ENCODE measurements around the gene NOX5.
"Not testable (repeated sequence)": the region's sequence is repeated elsewhere in the genome, so short reads cannot be mapped to it uniquely, and the experiment has no call there.

NOX5 gene, protein sequence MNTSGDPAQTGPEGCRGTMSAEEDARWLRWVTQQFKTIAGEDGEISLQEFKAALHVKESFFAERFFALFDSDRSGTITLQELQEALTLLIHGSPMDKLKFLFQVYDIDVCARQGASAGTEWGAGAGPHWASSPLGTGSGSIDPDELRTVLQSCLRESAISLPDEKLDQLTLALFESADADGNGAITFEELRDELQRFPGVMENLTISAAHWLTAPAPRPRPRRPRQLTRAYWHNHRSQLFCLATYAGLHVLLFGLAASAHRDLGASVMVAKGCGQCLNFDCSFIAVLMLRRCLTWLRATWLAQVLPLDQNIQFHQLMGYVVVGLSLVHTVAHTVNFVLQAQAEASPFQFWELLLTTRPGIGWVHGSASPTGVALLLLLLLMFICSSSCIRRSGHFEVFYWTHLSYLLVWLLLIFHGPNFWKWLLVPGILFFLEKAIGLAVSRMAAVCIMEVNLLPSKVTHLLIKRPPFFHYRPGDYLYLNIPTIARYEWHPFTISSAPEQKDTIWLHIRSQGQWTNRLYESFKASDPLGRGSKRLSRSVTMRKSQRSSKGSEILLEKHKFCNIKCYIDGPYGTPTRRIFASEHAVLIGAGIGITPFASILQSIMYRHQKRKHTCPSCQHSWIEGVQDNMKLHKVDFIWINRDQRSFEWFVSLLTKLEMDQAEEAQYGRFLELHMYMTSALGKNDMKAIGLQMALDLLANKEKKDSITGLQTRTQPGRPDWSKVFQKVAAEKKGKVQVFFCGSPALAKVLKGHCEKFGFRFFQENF

DNA sequence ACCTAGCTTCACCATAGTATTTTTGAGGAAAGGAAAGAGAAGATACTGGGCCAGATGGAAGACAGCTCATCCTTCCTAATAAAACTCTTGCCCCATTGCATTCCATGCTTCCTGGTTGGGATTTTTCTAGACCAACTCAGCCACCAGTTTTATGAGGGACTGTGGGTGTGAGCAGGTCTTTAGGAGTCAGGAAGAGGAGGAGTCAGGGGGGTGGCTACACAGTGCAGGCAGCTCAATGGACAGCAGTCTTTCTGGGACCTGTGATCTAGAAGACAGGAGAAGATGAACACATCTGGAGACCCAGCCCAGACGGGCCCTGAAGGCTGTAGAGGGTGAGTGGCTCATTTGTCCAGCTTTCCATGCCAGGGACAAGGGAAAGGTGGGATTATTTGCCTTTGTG, at the start of gene NOX5:
NOX5 (plus strand) TSS at position 242 of the 400 bp plus-strand sequence; CDS start at position 283, 41 bp downstream.
- ATAC-seq (no peak), DNase-seq (ENCODE audit: low spot score in 2 of 2) (no peak)
- peaks cover 4% of the 10 kb centered on the region for H3K9me3 Mint-ChIP-seq
- no peak within 1 kb of the TSS for H3K4me3 Mint-ChIP-seq
- H3K27ac Mint-ChIP-seq, result no peak within 1 kb of the TSS
- no peaks in the 10 kb centered on the region for H3K36me3 Mint-ChIP-seq
- no peaks in the 10 kb centered on the region for H3K4me1 Mint-ChIP-seq

DNA sequence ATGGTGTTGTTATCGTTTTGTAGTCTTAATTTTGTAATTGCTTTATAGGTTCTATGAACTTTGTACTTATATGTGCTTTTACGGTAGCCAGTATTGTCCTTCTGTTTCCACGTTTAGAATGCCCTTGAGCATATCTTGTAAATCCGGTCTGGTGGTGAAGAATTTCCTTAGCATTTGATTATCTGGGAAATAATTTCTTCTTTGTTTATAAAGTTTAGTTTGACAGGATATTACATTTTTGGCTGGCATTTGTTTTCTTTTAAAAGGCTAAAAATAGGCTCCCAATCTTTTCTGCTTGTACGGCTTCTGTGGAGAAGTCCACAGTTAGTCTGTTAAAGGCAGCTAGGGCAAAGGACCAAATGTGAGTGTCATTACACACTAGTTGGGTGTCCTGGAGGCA, 47.5 kb upstream of the NOX5 start:
- Mint-ChIP-seq H3K36me3 (no peaks in the 10 kb centered on the region), H3K27ac (no peak overlapping the region), H3K4me1 (no peaks in the 10 kb centered on the region), H3K9me3 (peaks cover 14% of the 10 kb centered on the region), H3K4me3 (no peak overlapping the region)
- no peak for DNase-seq (ENCODE audit: low spot score in 2 of 2)
- no peak for ATAC-seq

DNA sequence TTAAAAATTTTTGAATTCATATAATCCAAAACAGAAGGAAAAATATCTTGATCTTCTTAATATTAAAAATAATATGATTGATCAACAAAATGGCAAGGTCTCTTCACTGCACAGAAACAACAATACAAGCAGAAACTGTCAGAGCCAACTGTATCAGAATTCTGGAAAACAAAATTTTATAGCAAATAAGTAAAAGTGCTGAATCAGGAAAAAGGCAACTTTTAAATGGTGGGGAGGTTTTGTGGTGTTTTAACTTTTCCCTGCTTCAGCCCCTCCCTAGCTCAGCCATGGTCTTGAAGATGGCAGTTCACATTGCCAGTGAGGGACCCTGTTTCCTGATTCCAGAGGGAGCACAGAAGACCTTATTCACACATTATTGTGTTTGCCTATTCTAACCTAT, 46.5 kb upstream of the NOX5 start:
- Mint-ChIP-seq H3K27ac (no peak overlapping the region), H3K4me1 (no peaks in the 10 kb centered on the region), H3K36me3 (no peaks in the 10 kb centered on the region), H3K9me3 (peaks cover 14% of the 10 kb centered on the region), H3K4me3 (no peak overlapping the region)
- DNase-seq (ENCODE audit: low spot score in 2 of 2) (no peak), ATAC-seq (no peak)

DNA sequence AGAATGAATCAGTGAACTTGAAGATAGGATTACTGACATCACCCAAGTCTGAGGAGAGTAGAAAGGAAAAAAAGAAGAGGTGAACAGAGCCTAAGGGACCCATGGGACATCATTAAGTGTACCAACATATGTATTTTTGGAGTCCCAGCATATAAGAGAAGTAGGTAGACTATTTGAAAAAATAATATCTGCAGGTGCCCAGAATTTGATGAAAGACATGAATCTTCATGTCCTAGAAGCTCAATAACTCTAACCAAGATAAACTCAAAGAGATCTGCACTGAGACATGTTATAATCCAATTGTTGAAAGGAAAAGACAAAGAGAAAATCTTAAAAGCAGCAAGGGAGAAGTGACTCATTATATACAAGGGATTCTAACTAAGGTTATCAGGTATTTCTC, 45.2 kb upstream of the NOX5 start:
- no peaks in the 10 kb centered on the region for H3K36me3 Mint-ChIP-seq

DNA sequence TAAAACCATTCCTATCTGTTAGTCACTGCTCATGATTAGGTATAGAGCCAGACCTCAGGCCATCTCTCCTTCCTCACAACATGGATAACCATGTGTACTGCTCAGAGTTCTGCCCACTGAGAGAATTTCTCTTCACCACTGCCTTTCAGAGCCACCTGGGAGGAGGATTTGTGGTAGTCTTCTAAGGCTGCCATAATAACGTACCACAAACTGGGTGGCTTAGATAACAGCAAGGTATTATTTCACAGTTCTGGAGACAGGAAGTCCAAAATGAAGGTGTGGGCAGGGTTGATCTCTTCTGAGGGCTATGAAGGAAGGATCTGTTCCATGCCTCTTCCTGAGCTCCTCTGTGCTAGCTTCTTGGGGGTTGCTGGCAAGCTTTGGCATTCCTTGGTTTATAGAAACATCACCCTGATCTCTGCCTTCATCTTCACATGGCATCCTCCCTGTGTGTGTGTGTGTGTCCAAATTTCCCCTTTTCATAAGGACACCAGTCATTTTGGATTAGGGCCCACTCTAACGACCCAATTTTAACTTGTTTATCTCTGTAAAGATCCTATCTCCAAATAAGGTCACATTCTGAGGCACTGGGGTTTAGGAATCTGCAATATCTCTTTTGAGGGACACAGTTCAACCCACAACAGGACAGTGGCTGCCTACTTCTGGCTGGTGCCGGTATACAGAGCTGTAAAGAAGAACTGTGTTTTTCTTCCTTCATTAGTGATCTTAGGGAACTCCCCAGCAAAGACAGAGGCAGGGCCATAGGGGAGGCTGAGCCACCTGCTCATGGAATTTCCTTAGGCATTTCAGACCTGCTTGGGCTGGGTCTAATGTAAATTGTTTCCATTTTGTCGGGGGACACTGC, 42.1 kb upstream of the NOX5 start:
- Mint-ChIP-seq H3K9me3 (peaks cover 17% of the 10 kb centered on the region), H3K36me3 (no peaks in the 10 kb centered on the region), H3K27ac (no peak overlapping the region), H3K4me1 (no peaks in the 10 kb centered on the region), H3K4me3 (no peak overlapping the region)
- DNase-seq (ENCODE audit: low spot score in 2 of 2) (no peak), ATAC-seq (no peak)

More for the DNA sequence above, 45.2 kb upstream of the NOX5 start:
- Mint-ChIP-seq H3K4me1 (no peaks in the 10 kb centered on the region), H3K27ac (no peak overlapping the region), H3K4me3 (no peak overlapping the region), H3K9me3 (peaks cover 12% of the 10 kb centered on the region)
- DNase-seq (ENCODE audit: low spot score in 2 of 2) (no peak), ATAC-seq (no peak)

DNA sequence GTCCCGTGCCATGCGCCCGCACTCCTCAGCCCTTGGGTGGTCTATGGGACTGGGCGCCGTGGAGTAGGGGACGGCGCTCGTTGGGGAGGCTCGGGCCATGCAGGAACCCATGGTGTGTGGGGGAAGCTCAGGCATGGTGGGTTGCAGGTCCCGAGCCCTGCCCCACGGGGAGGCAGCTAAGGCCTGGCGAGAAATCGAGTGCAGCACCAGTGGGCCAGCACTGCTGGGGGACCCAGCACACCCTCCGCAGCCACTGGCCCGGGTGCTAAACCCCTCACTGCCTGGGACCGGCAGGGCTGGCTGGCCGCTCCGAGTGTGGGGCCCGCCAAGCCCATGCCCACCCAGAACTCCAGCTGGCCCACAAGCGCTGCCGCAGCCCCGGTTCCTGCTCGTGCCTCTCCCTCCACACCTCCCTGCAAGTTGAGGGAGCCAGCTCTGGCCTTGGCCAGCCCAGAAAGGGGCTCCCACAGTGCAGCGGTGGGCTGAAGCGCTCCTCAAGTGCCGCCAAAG, 38.8 kb upstream of the NOX5 start:
- H3K4me3 Mint-ChIP-seq; H3K9me3 Mint-ChIP-seq; DNase-seq (ENCODE audit: low spot score in 2 of 2); ATAC-seq; H3K4me1 Mint-ChIP-seq; H3K36me3 Mint-ChIP-seq; H3K27ac Mint-ChIP-seq: not testable (repeated sequence)

DNA sequence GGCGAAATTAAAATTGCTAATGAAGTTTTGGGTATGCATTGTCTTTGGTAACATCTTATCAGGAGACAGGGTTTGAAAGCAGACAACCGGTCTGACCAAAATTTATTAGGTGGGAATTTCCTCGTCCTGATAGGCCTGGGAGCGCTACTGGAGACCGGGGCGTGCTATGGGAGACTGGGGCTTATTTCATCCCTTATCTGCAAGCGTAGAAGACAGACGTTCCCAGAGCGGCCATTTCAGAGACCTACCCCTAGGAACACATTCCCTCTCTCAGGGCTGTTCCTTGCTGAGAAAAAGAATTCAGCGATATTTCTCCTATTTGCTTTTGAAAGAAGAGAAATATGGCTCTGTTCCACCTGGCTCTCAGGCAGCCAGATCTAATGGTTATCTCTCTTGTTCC, 37.1 kb upstream of the NOX5 start:
- H3K36me3 Mint-ChIP-seq; H3K9me3 Mint-ChIP-seq; DNase-seq (ENCODE audit: low spot score in 2 of 2); ATAC-seq; H3K27ac Mint-ChIP-seq; H3K4me3 Mint-ChIP-seq; H3K4me1 Mint-ChIP-seq: not testable (repeated sequence)

DNA sequence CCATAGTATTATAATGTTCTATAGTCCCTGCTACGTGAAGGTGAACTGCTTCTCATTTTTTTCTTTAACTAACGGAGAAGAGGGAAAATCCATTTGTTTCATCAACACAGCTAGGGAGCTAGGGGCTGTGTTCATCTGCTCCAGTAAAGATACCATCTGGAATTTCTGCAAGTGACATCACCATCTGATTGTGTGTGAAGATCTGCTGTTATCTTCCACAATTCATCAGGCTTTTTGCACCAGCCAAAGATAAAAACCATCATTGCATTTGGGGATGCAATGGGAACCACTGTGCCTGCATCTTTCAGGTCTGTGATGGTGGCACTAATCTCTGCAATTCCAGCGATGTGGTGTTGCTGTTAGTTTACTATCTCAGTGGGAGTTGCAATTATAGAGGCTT, 35.5 kb upstream of the NOX5 start:
- Mint-ChIP-seq H3K27ac (no peak overlapping the region), H3K4me3 (no peak overlapping the region), H3K9me3 (peaks cover 5% of the 10 kb centered on the region), H3K4me1 (no peaks in the 10 kb centered on the region), H3K36me3 (no peaks in the 10 kb centered on the region)
- no peak for ATAC-seq
- DNase-seq (ENCODE audit: low spot score in 2 of 2), result no peak

DNA sequence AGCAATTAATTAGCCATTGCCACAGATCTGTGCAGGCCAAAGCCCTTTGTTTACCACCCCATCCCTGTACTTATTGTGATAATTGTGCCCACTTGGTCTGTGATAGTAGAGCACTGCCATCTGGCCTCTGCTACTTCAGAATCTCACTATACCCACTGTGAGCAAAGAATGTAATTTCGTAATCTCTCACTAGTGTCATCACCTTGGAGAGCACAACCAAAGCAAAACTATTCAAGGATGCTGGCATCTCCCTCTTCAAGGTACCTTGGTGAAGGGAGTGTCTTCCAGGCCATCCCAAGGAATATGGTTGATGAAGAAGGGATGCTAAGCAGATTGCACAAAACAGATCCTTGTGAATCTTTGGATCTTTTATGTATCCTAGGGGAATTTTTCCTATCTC, 34.7 kb upstream of the NOX5 start:
- Mint-ChIP-seq H3K4me3 (no peak overlapping the region), H3K27ac (no peak overlapping the region), H3K9me3 (peaks cover 5% of the 10 kb centered on the region), H3K36me3 (no peaks in the 10 kb centered on the region), H3K4me1 (no peaks in the 10 kb centered on the region)
- no peak for DNase-seq (ENCODE audit: low spot score in 2 of 2)
- no peak for ATAC-seq

DNA sequence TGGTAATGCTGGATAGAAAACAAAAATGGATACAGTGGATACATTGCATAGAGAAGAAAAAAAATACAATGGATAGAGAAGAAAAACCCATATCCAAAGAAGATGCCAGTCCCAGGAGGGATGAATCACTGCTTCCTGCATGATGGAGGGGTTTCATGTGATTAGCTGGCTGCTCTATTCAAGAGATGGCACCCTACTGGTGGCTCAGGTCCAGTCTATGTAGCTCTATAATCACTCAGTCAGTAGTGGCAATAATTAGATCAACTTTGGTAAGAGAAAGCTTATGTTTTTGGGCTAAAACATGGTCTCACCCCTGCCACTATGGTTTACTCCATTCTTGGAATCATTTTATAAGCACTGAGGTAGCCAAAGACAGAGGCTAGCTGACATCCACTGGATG, 33.7 kb upstream of the NOX5 start:
- Mint-ChIP-seq H3K9me3 (peaks cover 5% of the 10 kb centered on the region), H3K36me3 (no peaks in the 10 kb centered on the region), H3K27ac (no peak overlapping the region), H3K4me3 (no peak overlapping the region), H3K4me1 (no peaks in the 10 kb centered on the region)
- ATAC-seq (no peak), DNase-seq (ENCODE audit: low spot score in 2 of 2) (no peak)

DNA sequence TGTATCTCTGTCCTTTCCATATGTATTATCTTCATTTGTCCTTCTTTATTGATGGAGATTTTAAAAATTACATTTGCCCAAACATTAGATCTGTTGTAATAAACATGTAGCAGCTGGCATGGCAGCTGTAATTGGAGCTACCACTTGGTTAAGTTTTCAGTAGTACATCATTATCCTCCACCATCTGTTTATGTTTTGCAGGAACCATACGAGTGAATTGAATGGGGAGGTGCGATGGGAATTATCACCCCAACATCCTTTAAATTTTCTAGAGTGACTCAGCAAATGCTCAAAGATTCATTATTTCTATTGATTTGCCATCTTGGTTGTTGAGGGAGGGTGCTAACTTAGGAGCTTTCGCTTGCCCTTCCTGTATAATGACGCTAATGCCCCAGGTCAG, 32.6 kb upstream of the NOX5 start:
- Mint-ChIP-seq H3K4me3 (no peak overlapping the region), H3K4me1 (no peaks in the 10 kb centered on the region), H3K27ac (no peak overlapping the region), H3K9me3 (peaks cover 4% of the 10 kb centered on the region), H3K36me3 (no peaks in the 10 kb centered on the region)
- DNase-seq (ENCODE audit: low spot score in 2 of 2) (no peak), ATAC-seq (no peak)

DNA sequence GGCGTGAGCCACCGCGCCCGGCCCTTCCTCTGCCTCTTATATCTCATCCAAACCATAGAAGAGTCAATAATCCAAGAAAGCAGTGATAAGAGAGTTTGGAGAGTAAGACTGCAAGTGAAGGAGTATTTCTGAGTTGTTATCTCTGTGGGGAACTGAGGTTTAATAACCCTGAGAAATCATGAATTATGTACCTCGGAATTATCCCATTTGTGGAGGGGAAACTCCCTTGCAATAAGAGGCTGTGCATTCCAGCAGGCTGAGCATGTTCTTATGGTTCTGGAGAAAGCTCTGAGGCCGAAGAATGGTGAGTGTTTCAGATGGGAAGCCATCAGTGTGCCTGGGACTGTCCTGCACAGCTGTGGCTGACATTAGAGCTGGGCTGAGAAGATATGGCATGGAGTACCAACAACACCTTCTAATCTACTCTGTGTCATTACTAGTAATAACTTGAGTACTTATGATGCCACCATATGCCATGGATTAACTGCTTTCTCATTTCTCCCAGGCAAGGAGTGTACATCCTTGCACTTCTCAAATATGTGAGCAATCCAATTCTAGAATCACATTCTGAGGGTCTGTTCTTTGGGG, 31.4 kb upstream of the NOX5 start:
- no peak for ATAC-seq

DNA sequence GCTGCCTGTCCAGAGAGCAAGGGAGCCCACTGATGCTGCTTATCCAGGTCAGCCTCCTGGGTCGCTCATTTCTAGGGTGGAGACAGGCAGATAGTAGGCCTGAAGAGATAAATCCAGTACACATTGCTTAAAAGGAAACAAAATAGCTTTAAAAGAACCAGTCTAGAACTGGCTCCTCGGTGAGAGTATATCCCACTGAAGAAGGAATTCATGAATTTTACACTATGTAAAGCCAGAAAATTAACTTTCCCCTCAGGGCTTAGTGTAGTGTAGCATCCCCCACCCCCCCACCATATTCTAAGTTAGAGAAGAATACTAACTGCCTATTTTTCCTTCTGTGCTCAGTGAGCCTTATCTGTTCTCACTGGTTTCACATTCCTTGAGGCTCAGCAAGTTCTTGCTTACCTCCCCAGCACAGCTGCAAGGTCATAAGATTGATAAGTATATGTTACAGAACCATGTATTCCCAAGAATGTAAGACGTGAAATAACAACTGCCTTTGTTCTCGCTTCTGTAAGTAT, 30.5 kb upstream of the NOX5 start:
- H3K9me3 Mint-ChIP-seq, result no peaks in the 10 kb centered on the region
- ATAC-seq (no peak), DNase-seq (ENCODE audit: low spot score in 2 of 2) (no peak)
- H3K4me1 Mint-ChIP-seq, result no peaks in the 10 kb centered on the region
- H3K36me3 Mint-ChIP-seq, result no peaks in the 10 kb centered on the region
- H3K27ac Mint-ChIP-seq, result no peak overlapping the region
- no peak overlapping the region for H3K4me3 Mint-ChIP-seq

More for the DNA sequence above, 31.4 kb upstream of the NOX5 start:
- no peak overlapping the region for H3K4me3 Mint-ChIP-seq
- H3K4me1 Mint-ChIP-seq, result no peaks in the 10 kb centered on the region
- H3K27ac Mint-ChIP-seq, result no peak overlapping the region
- DNase-seq (ENCODE audit: low spot score in 2 of 2), result no peak
- H3K9me3 Mint-ChIP-seq, result no peaks in the 10 kb centered on the region
- H3K36me3 Mint-ChIP-seq, result no peaks in the 10 kb centered on the region

DNA sequence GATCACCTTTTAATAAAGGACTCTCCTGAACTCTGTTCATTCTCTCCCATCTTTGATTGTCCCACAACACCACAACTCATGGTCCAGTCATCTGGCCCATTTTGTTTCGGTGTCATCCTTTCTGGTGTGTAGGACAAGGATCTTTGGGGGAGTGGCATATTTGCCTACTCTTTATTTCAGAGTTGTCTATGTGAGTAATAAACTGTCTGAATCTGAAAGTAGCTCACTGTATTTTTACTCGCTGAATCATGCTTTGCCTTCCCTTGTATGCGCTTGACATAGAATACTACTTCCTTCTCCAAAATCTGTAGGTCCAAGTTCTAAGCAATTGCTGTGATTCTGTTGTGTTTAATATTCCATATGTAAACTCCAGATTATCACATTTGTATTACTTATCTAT, 29.9 kb upstream of the NOX5 start:
- no peaks in the 10 kb centered on the region for H3K9me3 Mint-ChIP-seq
- H3K4me3 Mint-ChIP-seq, result no peak overlapping the region
- no peaks in the 10 kb centered on the region for H3K36me3 Mint-ChIP-seq
- DNase-seq (ENCODE audit: low spot score in 2 of 2), result no peak
- no peak for ATAC-seq
- H3K27ac Mint-ChIP-seq, result no peak overlapping the region
- H3K4me1 Mint-ChIP-seq, result no peaks in the 10 kb centered on the region
